DMS 273 treated with DMSO at 0.1 percent for 48 hours (cell line): ENCODE results near the gene DIAPH1.

ENCODE experiments used
- DNase-seq: peaks from one replicate; lab custom pipeline; 2025; lab: John Stamatoyannopoulos, UW

DIAPH1 gene

DNA sequence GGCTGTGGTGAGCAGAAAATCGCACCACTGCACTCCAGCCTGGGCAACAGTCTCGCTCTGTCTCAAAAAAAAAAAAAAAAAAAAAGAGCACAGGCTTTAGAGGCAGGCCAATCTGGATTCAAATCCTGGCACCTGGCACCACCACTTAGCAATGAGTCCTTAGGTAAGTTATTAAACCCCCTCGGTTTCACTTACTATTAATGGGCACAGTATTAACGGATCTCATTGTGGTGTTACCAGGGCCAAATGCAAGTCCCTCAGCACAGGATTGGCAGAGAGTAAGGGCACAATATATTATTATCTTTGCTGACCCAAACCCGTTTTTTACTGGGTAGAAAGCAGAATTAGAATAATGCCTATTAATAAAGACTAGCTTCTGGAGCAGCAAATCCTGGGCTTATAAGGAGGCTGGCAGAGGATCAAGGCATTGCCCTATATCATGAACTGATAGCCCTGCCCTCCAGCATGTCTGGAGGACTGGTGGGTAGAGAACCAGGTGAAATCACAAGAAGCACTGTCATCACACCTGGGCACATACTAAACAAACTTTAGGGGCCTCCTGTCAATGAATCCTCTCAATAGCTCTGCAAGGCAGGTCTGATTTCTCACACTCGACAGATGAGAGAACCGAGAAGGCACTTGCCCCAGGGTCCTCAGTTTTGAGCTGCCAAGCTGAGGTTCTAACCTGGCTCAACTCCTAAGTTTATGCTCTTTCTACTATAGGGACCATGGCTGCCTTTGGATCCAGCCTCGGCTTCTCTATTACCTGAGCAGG is 112.2 kb downstream of the DIAPH1 start:
- no peak for DNase-seq

DNA sequence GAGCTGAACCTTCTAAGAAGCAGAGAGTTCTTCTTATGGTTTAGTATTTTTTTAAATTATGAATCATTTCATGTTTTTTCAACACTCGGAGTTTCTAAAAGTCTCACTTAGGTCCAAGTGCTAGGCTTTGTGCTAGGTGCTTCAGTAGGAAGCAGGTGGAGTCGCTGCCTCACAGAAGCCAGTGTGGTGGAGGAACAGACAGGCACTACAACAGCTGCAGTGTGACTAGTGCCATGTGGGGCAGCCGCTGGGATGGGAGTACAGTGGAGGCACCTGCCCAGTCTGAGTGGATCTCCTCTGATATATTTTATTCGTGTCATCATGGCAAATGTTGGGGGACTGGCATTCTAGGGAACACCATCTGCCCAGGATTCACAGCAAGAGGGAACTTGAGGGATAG is 114.6 kb downstream of the DIAPH1 start:
- no peak for DNase-seq

GRCh38 chr5:141503681-141504080 is 115.1 kb downstream of the DIAPH1 start:
- no peak for DNase-seq

GRCh38 chr5:141501761-141502160 is 117.0 kb downstream of the DIAPH1 start:
- DNase-seq = no peak

DNA sequence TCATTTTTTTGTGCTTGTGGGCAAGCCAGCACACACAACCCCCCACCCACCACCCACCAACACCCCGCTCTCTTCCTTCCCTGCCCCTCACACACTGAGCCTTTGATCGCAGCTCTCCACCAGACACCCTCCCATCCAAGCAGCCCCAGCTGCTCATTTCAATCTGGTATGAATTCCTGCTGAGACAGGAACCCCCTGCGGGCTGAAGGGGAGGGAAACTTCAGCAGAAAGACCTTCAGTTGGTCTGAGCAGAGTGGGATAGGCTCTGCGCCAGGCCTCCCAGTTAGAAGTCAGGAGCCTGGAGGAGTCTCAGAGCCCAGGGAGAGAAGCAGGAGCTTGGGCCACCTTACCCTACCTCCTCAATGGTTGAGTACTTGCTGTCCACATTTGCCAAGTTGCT is 122.8 kb downstream of the DIAPH1 start:
- DNase-seq = no peak

DNA sequence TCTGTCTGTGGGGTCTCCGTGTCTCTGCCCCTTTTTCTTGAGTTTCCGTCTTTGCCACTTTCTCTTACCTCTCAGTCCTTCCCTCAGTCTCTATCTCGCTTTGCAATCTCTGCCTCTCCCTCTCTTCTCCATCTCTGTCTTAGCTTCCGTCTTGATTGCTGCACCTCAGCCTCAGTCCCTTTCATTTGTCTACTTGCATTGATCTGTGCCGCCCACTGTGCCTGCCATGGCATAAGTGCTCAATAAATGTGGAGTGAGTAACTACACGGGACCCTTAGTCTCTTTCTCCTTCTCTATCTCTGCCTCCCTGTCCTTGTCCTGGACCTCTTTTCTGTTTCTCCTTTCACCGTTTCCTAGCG is 123.4 kb downstream of the DIAPH1 start:
- DNase-seq = no peak

- no peak for DNase-seq
Observed at GRCh38 chr5:141494761-141495452, 123.9 kb downstream of the DIAPH1 start.

DNA sequence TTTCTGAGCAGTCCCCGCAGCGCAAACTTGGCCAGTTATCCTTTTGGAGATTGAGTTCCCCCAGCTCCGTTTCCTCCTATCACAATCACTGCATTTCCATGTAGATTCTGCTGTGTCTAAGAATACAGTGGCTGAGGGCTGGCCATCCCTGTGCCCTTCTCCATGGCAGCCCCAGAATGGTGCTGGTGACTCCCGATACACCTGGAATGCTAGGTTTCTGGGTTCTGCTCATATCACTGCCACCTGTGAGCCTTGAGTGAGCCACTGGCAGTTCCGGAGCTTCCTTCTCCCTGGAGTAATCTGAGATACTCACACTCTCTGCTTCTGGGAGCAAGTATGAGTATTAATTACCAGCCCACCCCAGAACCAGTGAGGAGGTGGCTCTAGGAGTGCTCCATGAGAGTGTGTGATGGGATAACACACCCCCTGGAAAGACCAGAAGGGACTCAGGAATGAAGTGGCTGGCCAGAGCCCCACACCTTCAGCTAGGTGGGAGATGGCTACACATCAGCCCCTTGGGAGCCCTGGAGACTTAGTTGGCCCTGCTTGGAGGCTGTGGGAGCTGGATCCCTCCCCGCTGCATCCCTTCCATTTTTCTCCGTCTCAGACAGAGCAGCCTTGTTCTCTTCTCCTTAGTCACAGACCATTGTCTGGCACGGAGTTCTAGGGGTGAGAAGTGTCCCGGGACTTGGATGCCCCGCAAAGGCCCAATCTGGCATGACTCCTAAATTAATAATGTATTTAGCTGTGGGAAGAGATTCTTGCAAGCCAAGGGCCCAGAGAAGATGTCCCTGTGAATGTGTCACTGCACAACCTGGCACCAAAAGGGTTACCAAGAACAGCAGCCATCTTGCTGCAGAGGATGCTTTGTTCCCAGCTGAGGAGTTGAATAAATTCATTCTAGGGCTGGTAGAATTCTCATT is 125.0 kb downstream of the DIAPH1 start:
- no peak for DNase-seq

DNA sequence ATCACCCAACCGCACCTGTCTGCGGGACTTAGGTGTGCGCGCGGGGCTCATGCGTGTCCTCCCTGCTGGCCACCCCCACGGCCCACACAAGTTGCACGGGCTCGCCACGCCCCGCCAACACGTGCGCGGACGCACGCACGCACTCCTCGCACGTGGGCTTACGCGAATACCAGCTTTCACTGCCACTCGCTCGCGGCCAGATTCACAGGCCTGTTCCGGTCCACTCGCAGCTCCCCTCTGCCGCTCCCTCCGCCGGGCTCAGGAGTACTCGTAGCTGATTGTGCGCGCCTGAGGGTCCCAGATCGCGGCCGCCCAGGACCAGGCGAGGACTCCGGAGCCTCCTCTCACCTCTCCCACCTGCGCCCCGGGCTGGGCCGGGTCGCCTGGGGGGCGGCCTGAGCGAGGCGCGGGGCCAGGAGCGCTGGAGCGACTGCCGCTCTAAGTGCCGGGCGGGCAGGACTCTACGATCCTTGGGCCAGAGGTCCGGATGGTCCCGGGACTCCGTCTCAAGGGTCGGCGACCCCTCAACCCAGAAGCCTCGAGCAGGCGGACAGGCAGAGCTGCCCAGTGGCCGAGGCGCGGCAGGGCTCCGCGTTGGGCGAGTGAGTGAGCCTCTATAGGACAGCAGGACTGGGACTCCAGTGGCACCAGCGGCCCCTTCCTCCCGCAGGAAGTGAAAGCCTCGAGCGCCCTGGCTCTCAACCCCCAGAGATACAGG is 126.5 kb downstream of the DIAPH1 start:
- DNase-seq = no peak

- DNase-seq = no peak
Observed at GRCh38 chr5:141491323-141492167, 127.3 kb downstream of the DIAPH1 start.

DNA sequence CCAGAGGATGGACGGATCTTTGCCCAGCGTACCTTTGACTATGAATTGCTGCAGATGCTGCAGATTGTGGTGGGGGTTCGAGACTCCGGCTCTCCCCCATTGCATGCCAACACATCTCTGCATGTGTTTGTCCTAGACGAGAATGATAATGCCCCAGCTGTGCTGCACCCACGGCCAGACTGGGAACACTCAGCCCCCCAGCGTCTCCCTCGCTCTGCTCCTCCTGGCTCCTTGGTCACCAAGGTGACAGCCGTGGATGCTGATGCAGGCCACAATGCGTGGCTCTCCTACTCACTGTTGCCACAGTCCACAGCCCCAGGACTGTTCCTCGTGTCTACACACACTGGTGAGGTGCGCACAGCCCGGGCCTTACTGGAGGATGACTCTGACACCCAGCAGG is 128.0 kb downstream of the DIAPH1 start:
- DNase-seq = no peak

DNA sequence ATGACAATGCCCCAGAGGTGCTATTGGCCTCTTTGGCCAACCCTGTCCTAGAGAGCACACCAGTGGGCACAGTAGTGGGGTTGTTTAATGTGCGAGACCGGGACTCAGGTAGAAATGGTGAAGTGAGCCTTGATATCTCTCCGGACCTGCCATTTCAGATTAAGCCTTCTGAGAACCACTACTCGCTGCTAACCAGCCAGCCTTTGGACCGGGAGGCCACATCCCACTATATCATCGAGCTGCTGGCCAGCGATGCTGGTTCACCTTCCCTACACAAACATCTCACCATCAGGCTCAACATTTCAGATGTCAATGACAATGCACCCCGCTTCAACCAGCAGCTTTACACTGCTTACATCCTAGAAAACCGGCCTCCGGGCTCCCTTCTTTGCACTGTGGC is 128.5 kb downstream of the DIAPH1 start:
- no peak for DNase-seq

DNA sequence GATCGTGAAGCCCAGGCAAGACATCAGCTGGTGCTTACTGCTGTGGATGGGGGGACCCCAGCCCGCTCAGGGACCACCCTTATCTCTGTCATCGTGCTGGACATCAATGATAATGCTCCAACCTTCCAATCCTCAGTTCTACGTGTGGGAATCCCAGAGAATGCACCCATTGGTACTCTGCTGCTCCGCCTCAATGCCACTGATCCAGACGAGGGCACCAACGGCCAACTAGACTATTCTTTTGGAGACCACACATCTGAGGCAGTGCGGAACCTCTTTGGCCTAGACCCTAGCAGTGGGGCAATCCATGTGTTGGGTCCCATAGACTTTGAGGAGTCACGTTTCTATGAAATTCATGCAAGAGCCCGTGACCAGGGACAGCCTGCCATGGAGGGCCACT is 129.0 kb downstream of the DIAPH1 start:
- DNase-seq = no peak

DNA sequence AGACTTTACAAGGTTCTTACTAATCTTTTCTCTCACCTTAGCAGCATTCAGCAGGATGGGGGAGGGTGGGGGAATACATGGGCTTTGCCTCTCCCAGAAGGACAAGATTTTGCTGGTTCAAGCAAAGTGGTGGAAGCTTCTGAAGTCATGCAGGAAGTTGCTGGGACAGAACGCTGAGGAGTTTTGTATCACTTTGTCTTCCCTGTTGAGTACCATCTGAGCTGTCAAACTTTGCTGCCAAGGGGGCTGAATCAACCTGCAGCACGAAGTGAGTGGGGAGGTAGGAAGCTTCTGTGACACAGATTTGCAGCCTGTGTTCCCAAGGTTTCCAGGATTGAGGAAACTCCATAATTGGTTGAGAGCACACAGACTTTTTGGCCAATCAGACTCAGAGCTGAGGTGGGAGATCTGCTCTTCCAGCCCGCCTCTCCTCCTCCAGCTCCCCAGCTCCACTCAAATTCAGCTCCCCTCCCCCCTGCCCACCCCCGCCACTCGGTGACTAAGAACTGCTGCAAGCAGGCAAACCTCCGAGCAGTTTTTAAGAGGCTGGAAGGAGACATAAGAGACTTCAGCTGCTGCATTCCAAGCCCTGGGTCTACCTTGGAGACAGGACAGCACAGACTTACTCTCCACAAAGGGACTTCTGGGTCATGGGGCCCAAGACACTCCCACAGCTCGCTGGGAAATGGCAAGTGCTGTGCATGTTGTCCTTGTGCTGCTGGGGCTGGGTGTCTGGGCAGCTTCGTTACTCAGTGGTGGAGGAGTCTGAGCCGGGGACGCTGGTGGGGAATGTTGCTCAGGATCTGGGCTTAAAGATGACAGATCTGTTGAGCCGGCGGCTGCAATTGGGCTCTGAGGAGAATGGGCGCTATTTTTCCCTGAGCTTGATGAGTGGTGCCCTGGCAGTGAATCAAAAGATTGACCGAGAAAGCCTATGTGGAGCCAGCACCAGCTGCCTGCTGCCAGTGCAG is 129.9 kb downstream of the DIAPH1 start, which contains the start of gene PCDHGC5:
TSS of gene PCDHGC5 (plus strand) at position 491 of the 971 bp plus-strand sequence. CDS start at position 651, 160 bp downstream.
- no peak for DNase-seq

GRCh38 chr5:141487131-141487530 is 131.7 kb downstream of the DIAPH1 start:
- DNase-seq = no peak

DNA sequence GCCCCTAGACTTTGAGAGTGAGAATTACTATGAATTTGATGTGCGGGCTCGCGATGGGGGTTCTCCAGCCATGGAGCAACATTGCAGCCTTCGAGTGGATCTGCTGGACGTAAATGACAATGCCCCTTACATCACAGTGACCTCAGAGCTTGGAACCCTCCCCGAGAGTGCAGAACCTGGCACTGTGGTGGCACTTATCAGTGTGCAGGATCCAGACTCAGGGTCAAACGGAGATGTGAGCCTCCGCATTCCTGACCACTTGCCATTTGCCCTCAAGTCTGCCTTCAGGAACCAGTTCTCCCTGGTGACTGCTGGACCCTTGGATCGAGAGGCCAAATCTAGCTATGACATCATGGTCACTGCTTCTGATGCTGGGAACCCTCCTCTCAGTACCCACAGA is 132.7 kb downstream of the DIAPH1 start:
- no peak for DNase-seq

DNA sequence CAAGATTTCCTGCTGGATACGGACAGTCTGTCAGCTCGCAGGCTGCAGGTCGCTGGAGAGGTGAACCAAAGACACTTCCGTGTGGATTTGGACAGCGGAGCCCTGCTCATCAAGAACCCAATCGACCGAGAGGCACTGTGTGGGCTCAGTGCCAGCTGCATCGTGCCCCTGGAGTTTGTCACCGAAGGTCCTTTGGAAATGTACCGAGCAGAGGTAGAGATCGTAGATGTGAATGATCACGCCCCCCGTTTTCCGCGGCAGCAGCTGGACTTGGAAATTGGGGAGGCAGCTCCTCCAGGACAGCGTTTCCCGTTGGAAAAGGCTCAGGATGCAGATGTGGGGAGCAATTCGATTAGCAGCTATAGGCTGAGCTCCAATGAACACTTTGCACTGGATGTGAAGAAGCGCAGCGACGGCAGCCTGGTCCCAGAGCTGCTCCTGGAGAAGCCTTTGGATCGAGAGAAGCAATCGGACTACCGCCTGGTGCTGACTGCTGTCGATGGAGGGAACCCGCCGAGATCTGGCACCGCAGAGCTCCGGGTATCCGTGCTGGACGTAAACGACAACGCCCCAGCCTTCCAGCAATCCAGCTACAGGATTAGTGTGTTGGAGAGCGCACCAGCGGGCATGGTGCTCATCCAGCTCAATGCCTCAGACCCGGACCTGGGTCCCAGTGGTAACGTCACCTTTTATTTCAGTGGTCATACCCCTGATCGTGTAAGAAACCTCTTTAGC is 133.3 kb downstream of the DIAPH1 start:
- no peak for DNase-seq

GRCh38 chr5:141484641-141485311 is 134.0 kb downstream of the DIAPH1 start, which contains the start of gene PCDHGC4:
PCDHGC4 (plus strand) TSS chr5:141485030; CDS start chr5:141485174, 144 bp downstream.
- no peak for DNase-seq
